Fibroblast of villous mesenchyme (primary cell): ENCODE results near the gene RGS12. TPM values are rescaled to one million over a fixed set of nuclear protein-coding genes. Genes with fewer than 3 reads are reported as not detected.
A peak's percentile ranks its signal among the peaks of the same experiment; 100 is the strongest.

Source experiments
- DNase-seq: peaks from one replicate; pipeline ENCODE4 v3.0.0-alpha.2; 2010; ENCODE audit warnings: low read depth
- H3K4me3 ChIP-seq: 2 replicates; pipeline ENCODE4 v1.5.1; 2011; ENCODE audit warnings: low read depth, mild to moderate bottlenecking, low read length
- total RNA-seq: library from RNA; depleted of rRNA; stranded (reverse); fragments of >200 nt; gene quantifications from 2 replicates; pipeline ENCODE4 v1.2.3, GENCODE V29; 2012
- TF ChIP-seq, protein P1 (sequence below): IDR thresholded peaks from 2 replicates; pipeline ENCODE4 v1.5.1; 2012; ENCODE audit warnings: low read depth, mild to moderate bottlenecking, low read length; ENCODE audit not compliant: insufficient read depth

RGS12 gene
- total RNA-seq, 1 donor, result 11.7 TPM

DNA sequence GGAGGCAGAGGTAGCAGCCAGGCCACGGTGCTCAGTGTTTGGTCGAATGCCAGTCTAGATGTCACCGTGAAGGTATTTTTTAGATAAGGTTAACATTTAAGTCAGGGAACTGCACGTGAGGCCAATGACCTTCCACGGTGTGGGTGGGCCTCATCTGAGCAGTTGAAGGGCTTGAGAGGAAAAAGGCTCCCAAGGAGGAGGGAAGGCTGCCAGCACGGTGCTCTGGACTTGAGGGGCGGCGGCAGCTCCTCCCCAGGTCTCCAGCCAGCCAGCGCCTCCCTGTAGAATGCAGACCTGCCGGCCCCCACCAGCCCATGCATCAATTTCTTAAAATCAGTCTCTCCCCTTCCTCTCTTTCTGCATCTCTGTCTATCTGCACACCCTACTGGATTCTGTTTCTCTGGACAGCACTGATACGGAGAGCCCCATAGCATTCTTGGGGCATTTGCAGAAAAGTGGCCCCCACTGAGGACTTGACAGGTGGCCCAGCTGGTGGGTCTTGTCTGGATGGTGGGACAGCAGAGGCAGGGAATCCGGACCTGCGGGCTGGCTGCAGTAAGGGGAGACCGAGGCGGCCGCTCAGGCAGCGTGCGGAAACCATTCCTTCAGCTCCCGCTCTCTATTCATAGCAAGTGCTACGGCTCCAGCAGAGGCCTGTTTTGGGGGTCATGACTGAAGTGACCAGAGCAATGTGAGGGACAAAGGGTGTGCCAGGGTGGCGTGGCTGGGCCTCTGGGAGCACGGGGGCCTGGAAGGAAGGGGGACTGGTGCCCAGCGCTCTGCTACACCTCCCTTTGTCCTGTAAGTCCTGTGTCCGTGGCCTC, 7.9 kb upstream of the RGS12 start:
- TF ChIP-seq, protein P1, sequence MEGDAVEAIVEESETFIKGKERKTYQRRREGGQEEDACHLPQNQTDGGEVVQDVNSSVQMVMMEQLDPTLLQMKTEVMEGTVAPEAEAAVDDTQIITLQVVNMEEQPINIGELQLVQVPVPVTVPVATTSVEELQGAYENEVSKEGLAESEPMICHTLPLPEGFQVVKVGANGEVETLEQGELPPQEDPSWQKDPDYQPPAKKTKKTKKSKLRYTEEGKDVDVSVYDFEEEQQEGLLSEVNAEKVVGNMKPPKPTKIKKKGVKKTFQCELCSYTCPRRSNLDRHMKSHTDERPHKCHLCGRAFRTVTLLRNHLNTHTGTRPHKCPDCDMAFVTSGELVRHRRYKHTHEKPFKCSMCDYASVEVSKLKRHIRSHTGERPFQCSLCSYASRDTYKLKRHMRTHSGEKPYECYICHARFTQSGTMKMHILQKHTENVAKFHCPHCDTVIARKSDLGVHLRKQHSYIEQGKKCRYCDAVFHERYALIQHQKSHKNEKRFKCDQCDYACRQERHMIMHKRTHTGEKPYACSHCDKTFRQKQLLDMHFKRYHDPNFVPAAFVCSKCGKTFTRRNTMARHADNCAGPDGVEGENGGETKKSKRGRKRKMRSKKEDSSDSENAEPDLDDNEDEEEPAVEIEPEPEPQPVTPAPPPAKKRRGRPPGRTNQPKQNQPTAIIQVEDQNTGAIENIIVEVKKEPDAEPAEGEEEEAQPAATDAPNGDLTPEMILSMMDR, result no peak
- no peak overlapping the region for H3K4me3 ChIP-seq
- DNase-seq, result no peak

DNA sequence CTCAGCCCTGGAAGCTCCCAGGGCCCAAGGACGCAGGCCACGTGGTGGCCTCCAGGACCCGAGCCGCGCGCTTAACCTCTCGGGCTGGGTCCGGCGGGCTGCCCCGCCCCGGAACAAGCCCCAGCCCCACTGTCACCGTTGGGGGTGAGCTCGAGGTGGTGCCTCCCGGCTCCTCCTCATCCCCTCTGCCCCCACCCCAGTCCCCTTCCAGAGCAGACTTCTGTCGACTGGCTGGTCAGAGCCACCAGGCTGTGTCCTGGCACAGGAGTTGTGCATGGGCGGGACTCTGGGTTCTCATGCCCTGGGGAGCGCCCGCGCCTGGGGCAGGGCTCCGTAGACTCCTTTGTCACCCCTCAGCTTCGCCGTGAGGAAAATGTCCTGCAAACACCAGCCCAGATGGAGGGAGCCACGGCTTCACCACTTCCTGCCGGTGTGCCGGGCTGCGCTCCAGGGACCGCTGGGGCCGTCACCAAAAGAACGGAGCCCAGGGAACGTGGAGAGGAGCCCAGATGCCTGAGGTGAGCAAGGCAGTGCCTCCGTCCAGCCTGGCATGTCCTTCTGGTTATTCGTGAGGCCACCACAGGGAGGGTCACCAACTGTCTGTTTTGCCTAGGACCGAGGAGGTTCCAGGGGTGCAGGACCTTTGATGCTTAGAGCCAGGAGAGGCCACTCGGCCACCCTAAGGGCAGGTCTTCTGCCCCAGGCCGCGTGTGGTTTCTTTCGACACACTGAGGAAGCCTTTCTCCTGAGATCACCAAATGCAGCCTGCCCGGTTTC, 7.1 kb upstream of the RGS12 start:
- no peak overlapping the region for H3K4me3 ChIP-seq
- peak; percentile 54 for DNase-seq
- TF ChIP-seq, protein P1, result no peak

DNA sequence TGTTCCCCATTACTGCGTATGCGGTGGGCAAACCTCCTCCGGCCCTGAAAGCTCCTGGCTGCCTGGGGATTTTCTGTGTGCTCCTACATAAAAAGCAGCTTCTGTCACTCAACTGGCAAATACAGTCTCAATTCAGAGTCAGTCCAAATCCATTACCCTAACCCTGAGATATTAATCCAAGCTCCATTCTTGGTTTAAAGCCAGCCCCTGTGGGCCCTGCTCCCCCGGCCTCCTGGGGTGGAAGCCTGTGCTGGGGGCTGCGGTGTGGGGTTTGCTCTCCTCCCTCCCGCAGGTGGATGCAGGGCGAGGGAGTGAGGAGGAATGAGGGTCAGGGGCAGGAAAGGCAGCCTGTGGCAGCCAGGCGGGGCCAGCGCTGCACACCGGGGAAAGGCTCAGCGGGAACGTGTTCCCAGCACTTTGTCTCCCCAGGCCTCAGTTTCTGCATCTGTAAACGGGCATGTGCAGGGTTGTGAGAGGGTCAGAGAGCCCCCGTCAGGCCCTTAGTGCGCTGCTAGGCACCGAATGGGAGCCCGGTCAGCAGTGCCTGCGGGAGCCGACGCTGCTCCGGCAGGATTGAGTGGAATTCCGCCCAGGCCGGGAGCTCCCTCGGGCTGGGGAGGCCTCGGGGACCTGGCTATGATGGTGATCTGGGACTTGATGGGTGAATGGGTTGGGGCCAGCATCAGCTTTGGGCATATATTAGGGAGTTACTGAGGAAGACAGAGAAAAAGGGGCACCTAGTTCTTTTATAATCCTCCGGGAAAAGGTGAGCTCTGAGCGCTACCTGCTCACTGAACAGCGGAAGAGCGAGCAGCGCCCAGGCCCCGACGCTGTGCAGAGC, 6.3 kb upstream of the RGS12 start:
- TF ChIP-seq, protein P1, result no peak
- H3K4me3 ChIP-seq, result no peak overlapping the region
- no peak for DNase-seq

DNA sequence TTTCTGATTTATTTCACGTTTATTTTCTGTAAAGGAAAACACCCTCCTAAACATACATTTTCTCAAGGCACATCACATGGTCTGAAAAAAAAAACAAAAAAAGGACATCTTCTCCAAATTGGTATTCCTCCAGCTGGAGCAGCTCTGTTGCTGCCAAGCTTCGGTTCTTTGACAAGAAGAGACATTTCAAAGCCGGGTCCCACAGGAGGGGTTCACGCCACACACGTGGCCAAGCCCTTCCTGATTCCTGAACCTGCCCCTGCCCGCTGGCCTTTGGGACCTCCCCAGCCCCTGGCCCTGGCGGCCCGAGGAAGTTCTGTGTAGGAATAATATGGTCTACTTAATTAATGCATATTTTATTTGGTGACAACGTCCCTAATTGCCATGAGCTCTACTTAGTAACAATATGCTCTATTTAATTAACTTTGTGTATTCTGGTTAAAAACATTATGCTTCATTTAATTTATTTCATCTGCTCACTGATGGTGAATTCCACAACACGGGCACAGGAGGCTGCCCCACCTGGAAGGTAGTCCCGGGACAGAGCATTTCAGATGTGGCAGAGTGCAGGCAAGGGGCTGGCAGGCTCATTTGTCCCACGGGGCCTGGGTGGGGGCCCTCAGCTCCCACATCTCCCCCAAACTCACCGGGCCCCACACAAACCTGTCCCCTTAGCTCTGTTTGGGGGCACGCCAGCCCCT, 5.4 kb upstream of the RGS12 start:
- H3K4me3 ChIP-seq, result no peak overlapping the region
- no peak for DNase-seq
- TF ChIP-seq, protein P1, result no peak

DNA sequence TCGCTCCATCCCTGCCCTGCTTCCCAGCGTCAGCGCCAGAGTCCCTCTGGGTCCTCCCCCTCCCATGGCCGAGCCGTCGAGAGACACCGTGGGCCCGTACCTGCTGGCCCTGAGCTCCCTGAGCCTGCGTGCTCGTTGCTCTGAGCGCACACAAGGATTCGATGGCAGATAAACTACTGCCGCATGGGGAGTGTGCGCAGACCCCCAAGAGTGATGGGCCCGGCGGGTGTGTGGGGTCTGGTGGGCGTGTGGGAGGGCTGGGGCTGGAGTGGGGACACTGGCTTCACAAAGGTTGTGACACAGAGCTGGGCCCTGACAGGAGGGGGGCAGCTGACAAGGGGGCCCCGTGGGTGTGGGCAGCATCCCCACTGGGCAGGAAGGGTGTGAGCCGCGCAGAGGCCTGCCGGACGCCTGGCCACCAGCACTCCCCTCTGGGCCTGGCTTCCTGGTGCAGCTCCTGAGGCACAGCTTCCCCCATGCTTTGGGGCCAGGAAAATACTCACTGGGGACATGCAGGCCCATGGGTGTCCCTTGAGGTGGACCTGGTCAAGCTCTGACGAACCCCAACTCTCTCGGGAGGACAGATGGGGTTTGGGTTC, 4.8 kb upstream of the RGS12 start:
- no peak for DNase-seq
- no peak overlapping the region for H3K4me3 ChIP-seq
- TF ChIP-seq, protein P1, result no peak
